Endometrial microvascular endothelial cells (primary cell): ENCODE results near the gene TRIM2. TPM values are rescaled to one million over a fixed set of nuclear protein-coding genes. Genes with fewer than 3 reads are reported as not detected.

Experiments used
- in situ Hi-C: cut with HindIII; loops from 2 replicates; pipeline ENCODE4 v1.10.0; 2017; ENCODE audit warnings: low sequenced_read_pairs, low pct_unique_long_range_greater_than_20kb; ENCODE audit errors: inconsistent ontology term
- total RNA-seq: library from RNA; depleted of rRNA; stranded (reverse); fragments of >200 nt; gene quantifications from one replicate; pipeline ENCODE4 v1.2.3, GENCODE V29; 2015; ENCODE audit errors: inconsistent ontology term

Gene TRIM2
- total RNA-seq, 1 donor from 2014 or later: 10.5 TPM

- in situ Hi-C loops: no loop called here
Measured at GRCh38 chr4:153241970-153242838, 38.0 kb downstream of the TRIM2 start.

GRCh38 chr4:153242839-153243324 is 38.6 kb downstream of the TRIM2 start:
- in situ Hi-C loops: no loop called here

GRCh38 chr4:153243468-153243867 is 39.2 kb downstream of the TRIM2 start:
- in situ Hi-C loops: no loop called here

GRCh38 chr4:153244969-153245368 is 40.7 kb downstream of the TRIM2 start:
- in situ Hi-C loops: no loop called here

- in situ Hi-C loops: no loop called here
Measured at GRCh38 chr4:153245775-153246174, 41.5 kb downstream of the TRIM2 start.

- in situ Hi-C loops: no loop called here
Measured at GRCh38 chr4:153246446-153247115, 42.3 kb downstream of the TRIM2 start.

- in situ Hi-C loops: no loop called here
Measured at GRCh38 chr4:153247116-153247490, 42.9 kb downstream of the TRIM2 start.

- in situ Hi-C loops: no loop called here
Measured at GRCh38 chr4:153248641-153249198, 44.5 kb downstream of the TRIM2 start.

- in situ Hi-C loops: no loop called here
Measured at GRCh38 chr4:153249199-153250041, 45.2 kb downstream of the TRIM2 start.

GRCh38 chr4:153252122-153252521 is 47.9 kb downstream of the TRIM2 start:
- in situ Hi-C loops: no loop called here

GRCh38 chr4:153255233-153255632 is 51.0 kb downstream of the TRIM2 start:
- in situ Hi-C loops: no loop called here

GRCh38 chr4:153257151-153257620 is 52.9 kb downstream of the TRIM2 start:
- in situ Hi-C loops: no loop called here

- in situ Hi-C loops: no loop called here
Measured at GRCh38 chr4:153257991-153258390, 53.7 kb downstream of the TRIM2 start.

- in situ Hi-C loops: no loop called here
Measured at GRCh38 chr4:153258750-153259149, 54.5 kb downstream of the TRIM2 start.

- in situ Hi-C loops: no loop called here
Measured at GRCh38 chr4:153259661-153260060, 55.4 kb downstream of the TRIM2 start.

GRCh38 chr4:153260132-153260531 is 55.9 kb downstream of the TRIM2 start:
- in situ Hi-C loops: no loop called here

- in situ Hi-C loops: no loop called here
Measured at GRCh38 chr4:153260553-153261300, 56.5 kb downstream of the TRIM2 start.

GRCh38 chr4:153261461-153261860 is 57.2 kb downstream of the TRIM2 start:
- in situ Hi-C loops: no loop called here
